Mammary epithelial cell (primary cell): Measurements from ENCODE around the gene RARS1.

ENCODE experiments used
- CTCF ChIP-seq, 2 donors: IDR thresholded peaks in 1 of 2; conservative IDR thresholded peaks in 1 of 2; 2 replicates each; pipeline ENCODE4 v1.5.1; 2011 to 2012; ENCODE audit warnings: inconsistent platforms in 2 of 2, low read length in 2 of 2, mild to moderate bottlenecking in 2 of 2, control low read depth in 1 of 2, low read depth in 1 of 2; ENCODE audit not compliant: insufficient read depth in 1 of 2; ENCODE audit errors: extremely low read depth in 1 of 2
- EZH2 ChIP-seq: IDR thresholded peaks from 2 replicates; pipeline ENCODE4 v1.6.1; 2012; ENCODE audit warnings: low read length, inconsistent platforms, borderline replicate concordance

GRCh38 chr5:168443950-168444700 is 42.1 kb upstream of the RARS1 start:
- TF ChIP-seq CTCF (conservative IDR thresholded peaks at IDR 0.05 in 1 of 2, IDR thresholded peaks at IDR 0.05 in 1 of 2; ENCODE audit: extremely low read depth in 1 of 2, insufficient read depth in 1 of 2, low read depth in 1 of 2, low read length in 2 of 2) (no peak), EZH2 (no peak)
